ENCODE data around the gene TRIAP1.
"Not testable (repeated sequence)": the region's sequence is repeated elsewhere in the genome, so short reads cannot be mapped to it uniquely, and the experiment has no call there.

Gene TRIAP1

DNA sequence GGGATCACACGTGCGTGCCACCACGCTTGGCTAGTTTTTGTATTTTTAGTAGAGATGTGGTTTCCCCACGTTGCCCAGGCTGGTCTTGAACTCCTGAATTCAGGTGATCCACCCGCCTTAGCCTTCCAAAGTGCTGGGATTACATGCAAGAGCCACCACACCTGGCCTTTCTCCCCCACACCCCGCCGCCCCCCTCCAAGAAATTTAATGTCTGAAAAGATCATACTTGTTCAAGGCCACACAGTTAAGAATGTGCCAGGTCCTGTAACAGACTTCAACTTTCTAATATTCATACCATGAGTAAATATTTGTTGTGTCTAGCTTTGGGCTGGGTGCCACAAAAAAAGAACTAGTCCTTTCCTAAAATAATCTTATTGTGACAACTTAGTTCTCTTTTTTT is 9.1 kb upstream of the TRIAP1 start:
- Histone ChIP-seq H3K4me3 (ENCODE audit: severe bottlenecking) (no peak overlapping the region), H3K9me3 (ENCODE audit: severe bottlenecking) (no peaks in the 10 kb centered on the region), H3K27me3 (ENCODE audit: insufficient read depth, poor library complexity, severe bottlenecking) (no peaks in the 10 kb centered on the region), H3K36me3 (ENCODE audit: low read depth) (peaks cover 90% of the 10 kb centered on the region), H3K4me1 (ENCODE audit: insufficient read depth, poor library complexity, severe bottlenecking) (no peaks in the 10 kb centered on the region), H3K27ac (ENCODE audit: poor library complexity, severe bottlenecking) (no peak overlapping the region)
- no peak for ATAC-seq (ENCODE audit: low read depth)
- DNase-seq (ENCODE audit: low spot score) = no peak
- no peak for TF ChIP-seq CTCF (IDR thresholded peaks at IDR 0.05; ENCODE audit: poor library complexity, severe bottlenecking)

- ATAC-seq (ENCODE audit: low read depth) (peak; percentile 67), DNase-seq (ENCODE audit: low spot score) (no peak)
- no peaks in the 10 kb centered on the region for H3K4me1 ChIP-seq (ENCODE audit: insufficient read depth, poor library complexity, severe bottlenecking)
- no peaks in the 10 kb centered on the region for H3K27me3 ChIP-seq (ENCODE audit: insufficient read depth, poor library complexity, severe bottlenecking)
- H3K27ac ChIP-seq (ENCODE audit: poor library complexity, severe bottlenecking) = no peak overlapping the region
- no peak overlapping the region for H3K4me3 ChIP-seq (ENCODE audit: severe bottlenecking)
- H3K9me3 ChIP-seq (ENCODE audit: severe bottlenecking) = no peaks in the 10 kb centered on the region
- peak; percentile 73 for TF ChIP-seq CTCF (IDR thresholded peaks at IDR 0.05; ENCODE audit: poor library complexity, severe bottlenecking)
- peaks cover 90% of the 10 kb centered on the region for H3K36me3 ChIP-seq (ENCODE audit: low read depth)
Measured at GRCh38 chr12:120453977-120454376, 7.8 kb upstream of the TRIAP1 start.

DNA sequence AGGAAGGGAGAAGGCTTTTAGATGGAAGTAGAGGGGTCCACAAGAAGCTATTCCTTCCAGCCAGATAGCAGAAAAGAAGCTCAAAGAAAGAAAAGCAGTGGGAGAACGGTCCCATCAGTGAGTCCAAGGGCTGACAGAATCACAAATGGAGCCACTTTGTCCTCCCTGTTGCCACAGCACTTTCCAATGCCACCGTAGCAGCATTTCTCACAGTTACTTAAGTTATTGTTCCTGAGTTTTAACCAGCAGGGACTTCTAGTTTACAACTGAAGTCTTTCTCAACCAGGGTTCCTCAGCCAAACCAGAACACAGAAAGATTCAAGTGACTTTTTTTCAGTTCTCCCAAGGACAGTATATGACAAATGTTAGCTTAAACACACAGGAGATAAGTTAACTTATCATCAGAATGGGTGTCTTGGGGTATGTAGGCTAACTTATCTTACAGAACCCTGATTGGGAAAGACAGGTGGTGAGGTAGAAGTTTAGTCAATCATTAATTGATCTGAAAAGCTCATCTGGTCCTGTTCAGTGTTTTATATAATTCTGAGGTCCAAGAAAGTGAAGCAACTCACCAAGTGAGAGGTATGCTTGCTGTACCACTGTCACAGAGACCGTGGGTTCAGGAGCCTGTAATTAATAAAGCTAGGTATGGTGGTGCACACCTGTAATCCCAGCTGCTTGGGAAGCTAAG is 7.0 kb upstream of the TRIAP1 start:
- ATAC-seq (ENCODE audit: low read depth) = no peak

GRCh38 chr12:120452524-120452923 is 6.3 kb upstream of the TRIAP1 start:
- not testable (repeated sequence) for H3K9me3 ChIP-seq (ENCODE audit: severe bottlenecking); H3K4me1 ChIP-seq (ENCODE audit: insufficient read depth, poor library complexity, severe bottlenecking); H3K27ac ChIP-seq (ENCODE audit: poor library complexity, severe bottlenecking); DNase-seq (ENCODE audit: low spot score); ATAC-seq (ENCODE audit: low read depth); H3K27me3 ChIP-seq (ENCODE audit: insufficient read depth, poor library complexity, severe bottlenecking); H3K4me3 ChIP-seq (ENCODE audit: severe bottlenecking)
- peaks cover 88% of the 10 kb centered on the region for H3K36me3 ChIP-seq (ENCODE audit: low read depth)

More for the DNA sequence above, 7.0 kb upstream of the TRIAP1 start:
- no peak for DNase-seq (ENCODE audit: low spot score)
- Histone ChIP-seq H3K4me1 (ENCODE audit: insufficient read depth, poor library complexity, severe bottlenecking) (no peaks in the 10 kb centered on the region), H3K9me3 (ENCODE audit: severe bottlenecking) (no peaks in the 10 kb centered on the region), H3K4me3 (ENCODE audit: severe bottlenecking) (no peak overlapping the region), H3K27ac (ENCODE audit: poor library complexity, severe bottlenecking) (no peak overlapping the region), H3K27me3 (ENCODE audit: insufficient read depth, poor library complexity, severe bottlenecking) (no peaks in the 10 kb centered on the region), H3K36me3 (ENCODE audit: low read depth) (peaks cover 87% of the 10 kb centered on the region)
- TF ChIP-seq CTCF (IDR thresholded peaks at IDR 0.05; ENCODE audit: poor library complexity, severe bottlenecking) = no peak

DNA sequence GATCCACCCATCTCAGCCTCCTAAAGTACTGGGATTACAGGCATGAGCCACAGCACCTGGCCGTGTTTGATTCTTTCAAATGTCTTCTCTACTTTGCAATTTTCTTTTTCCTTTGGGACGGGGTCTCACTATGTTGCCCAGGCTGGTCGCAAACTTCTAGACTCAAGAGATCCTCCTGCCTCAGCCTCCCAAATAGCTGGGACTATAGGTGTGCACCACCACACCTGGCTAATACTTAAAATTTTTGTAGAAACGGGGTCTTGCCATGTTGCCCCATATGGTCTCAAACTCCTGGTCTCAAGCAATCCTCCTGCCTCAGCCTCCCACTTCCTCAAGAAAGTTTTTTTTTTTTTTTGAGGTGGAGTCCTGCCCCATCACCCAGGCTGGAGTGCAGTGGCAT is 1.8 kb upstream of the TRIAP1 start:
- H3K4me3 ChIP-seq (ENCODE audit: severe bottlenecking) = no peak overlapping the region
- no peak overlapping the region for H3K27ac ChIP-seq (ENCODE audit: poor library complexity, severe bottlenecking)
- peaks cover 14% of the 10 kb centered on the region for H3K4me1 ChIP-seq (ENCODE audit: insufficient read depth, poor library complexity, severe bottlenecking)
- H3K36me3 ChIP-seq (ENCODE audit: low read depth) = peaks cover 69% of the 10 kb centered on the region
- no peaks in the 10 kb centered on the region for H3K9me3 ChIP-seq (ENCODE audit: severe bottlenecking)
- H3K27me3 ChIP-seq (ENCODE audit: insufficient read depth, poor library complexity, severe bottlenecking) = no peaks in the 10 kb centered on the region
- DNase-seq (ENCODE audit: low spot score) (no peak), ATAC-seq (ENCODE audit: low read depth) (no peak)
- no peak for TF ChIP-seq CTCF (IDR thresholded peaks at IDR 0.05; ENCODE audit: poor library complexity, severe bottlenecking)

- Histone ChIP-seq H3K36me3 (ENCODE audit: low read depth) (peaks cover 68% of the 10 kb centered on the region), H3K4me1 (ENCODE audit: insufficient read depth, poor library complexity, severe bottlenecking) (peaks cover 14% of the 10 kb centered on the region), H3K4me3 (ENCODE audit: severe bottlenecking) (peak overlapping the region; percentile 65), H3K27ac (ENCODE audit: poor library complexity, severe bottlenecking) (peak overlapping the region; percentile 62)
- not testable (repeated sequence) for ATAC-seq (ENCODE audit: low read depth); H3K9me3 ChIP-seq (ENCODE audit: severe bottlenecking); H3K27me3 ChIP-seq (ENCODE audit: insufficient read depth, poor library complexity, severe bottlenecking); DNase-seq (ENCODE audit: low spot score)
Measured at GRCh38 chr12:120446844-120447178, 627 bp upstream of the TRIAP1 start.

Measured in RWPE2 (cell line).